NCI-H1048 (cell line): Measurements from ENCODE around the gene NKAPL.

Experiments used
- DNase-seq: peaks from one replicate; lab custom pipeline; 2025; lab: John Stamatoyannopoulos, UW

NKAPL gene

GRCh38 chr6:28258877-28259777, at the start of gene NKAPL:
Gene NKAPL (plus strand): TSS chr6:28259297. CDS start chr6:28259372, 75 bp downstream.
- DNase-seq = no peak

- no peak for DNase-seq
These were observed 49.2 kb upstream of the NKAPL start for GRCh38 chr6:28209753-28210535.

GRCh38 chr6:28211840-28212509, 47.1 kb upstream of the NKAPL start:
- no peak for DNase-seq

- no peak for DNase-seq
These were observed 46.4 kb upstream of the NKAPL start for GRCh38 chr6:28212510-28213212.

- DNase-seq = no peak
These were observed 45.9 kb upstream of the NKAPL start for GRCh38 chr6:28213213-28213523.

- no peak for DNase-seq
These were observed 43.7 kb upstream of the NKAPL start for GRCh38 chr6:28215425-28215824.

GRCh38 chr6:28217890-28218289, 41.2 kb upstream of the NKAPL start:
- no peak for DNase-seq

DNA sequence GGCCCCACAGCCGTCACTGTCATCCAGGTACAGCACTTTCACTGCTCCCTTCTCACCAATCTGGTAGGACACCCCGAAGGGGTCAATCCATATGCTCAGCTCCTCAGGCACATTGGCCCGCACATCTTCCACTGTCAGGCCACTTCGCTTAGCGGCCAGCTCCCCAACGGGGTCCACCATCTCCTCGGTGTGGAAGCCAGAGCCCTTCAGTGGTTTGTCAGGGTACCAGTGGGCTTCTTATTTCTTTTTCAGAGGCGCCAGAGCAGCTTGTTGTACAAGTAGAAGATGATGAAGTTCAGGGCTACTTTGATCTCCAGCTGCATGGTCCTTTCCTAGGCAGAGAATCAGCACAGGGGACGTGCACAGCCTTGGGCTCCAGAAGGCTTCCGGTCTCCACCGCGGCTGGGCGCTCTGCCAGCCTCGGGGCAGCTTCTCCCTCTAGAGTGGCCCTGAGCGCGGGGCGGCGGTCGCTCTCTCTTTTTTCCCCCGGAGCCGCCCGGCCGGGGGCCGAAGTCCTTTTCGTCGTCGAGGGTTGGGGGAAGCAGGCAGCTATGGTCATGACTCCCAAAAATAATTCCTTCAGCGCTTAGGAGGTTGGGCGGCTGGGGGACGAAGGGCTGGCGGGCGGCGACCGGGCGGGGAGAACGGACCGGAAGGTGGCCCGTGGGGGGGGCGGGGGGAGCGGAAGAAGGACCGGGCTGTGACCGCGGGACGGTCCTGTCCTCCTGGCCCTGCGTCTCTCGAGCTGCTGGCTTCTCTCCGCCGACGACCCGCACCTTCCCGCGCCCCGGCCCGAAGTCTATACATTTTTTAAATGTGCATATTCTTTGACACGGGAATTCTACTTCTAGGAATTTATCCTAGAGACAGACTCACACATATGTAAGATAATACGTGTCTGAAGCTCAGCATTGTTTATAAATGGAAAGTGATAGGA, 40.5 kb upstream of the NKAPL start:
- DNase-seq = no peak

- DNase-seq = no peak
These were observed 38.6 kb upstream of the NKAPL start for GRCh38 chr6:28220257-28221133.

DNA sequence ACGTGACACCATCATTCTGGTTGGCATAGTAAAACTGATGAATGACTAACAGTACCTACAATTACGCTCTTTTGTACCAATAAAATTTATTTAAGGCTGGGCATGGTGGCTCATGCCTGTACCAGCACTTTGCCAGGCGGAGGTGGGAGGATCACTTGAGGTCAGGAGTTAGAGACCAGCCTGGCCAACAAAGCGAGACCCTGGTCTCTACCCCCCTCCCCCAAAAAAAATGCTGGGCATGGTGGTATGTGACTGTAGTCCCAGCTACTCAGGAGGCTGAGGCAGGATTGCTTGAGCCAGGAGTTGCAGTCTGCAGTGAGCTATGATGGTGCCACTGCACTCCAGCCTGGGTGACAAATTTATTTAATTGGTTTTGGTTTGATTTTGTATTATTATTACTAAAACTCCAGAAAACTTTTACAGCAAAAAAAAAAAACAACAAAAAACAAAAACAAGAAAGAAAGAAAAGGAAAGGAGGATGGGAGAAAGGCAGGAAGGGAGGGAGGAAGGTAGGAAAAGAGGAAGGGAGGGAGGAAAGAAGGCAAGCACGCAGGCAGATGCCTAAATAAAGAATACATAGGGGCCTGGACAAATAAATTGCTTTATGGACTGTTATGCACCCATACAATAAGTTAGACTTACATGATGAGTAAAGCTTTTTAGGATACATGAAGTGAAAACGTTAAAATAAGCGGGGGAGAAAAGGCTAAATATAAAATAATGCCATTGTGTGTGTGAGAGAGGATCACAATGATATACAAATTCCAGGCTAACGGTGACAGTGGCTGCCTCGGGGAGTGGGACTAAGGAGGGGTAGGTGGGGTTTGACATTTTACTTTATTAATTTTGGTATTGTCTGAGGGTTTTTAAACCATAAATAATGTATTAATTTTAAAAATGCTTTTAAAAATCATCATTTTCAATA, 34.7 kb upstream of the NKAPL start:
- no peak for DNase-seq

DNA sequence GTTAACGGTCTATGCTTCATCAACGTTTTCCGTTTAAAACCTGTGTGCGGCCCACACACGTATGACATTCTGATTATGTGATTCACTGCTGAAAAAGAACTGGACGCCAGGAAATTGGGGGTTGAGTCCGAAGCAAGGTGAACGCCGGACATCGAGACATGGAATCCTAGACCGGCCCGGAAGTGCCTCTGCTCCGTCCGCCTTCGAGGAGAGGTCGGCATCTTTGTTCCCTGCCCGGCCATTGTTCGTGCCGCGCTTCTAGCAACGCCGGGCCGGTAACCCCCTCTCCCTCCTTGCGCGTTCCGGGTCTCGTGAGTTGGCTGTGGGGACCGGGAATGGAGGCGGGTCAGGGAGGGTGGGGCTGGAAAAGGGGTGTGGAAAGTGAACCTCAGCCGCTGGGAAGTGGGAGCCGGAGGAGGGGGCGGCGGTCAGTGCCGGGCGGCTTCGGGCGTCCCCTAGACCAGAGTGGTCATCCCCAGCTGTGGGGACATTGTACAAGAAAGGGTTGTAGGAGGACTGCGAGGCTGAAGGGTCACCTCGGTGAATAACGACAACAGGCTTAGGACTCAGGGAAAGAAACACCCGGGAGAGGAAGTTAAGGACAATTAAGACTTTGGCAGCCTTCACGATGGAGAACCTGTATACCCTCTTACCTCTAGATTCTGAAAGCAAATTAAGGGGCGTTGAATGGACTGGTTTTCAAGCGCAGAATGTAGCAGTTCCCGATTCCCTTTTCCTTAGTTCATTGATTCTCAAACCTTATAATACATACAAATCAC, 33.9 kb upstream of the NKAPL start, which contains the start of gene ZSCAN9:
Gene ZSCAN9, plus strand, starts transcription at position 220 of the 779 bp plus-strand sequence. CDS start 1,810 bp downstream, outside the sequence.
- DNase-seq = peak; percentile 22

- DNase-seq = no peak
These were observed 32.6 kb upstream of the NKAPL start for GRCh38 chr6:28226460-28226859.

DNA sequence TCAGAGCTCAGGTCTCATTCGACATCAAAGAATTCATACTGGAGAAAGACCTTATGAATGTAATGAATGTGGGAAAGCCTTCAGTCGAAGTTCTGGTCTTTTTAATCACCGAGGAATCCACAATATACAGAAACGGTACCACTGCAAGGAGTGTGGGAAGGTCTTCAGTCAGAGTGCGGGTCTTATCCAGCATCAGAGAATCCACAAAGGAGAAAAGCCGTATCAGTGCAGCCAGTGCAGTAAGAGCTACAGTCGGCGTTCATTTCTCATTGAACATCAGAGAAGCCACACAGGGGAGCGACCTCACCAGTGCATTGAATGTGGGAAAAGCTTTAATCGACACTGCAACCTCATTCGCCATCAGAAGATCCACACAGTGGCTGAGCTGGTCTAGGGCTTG, 26.3 kb upstream of the NKAPL start:
- no peak for DNase-seq

GRCh38 chr6:28235912-28236452, 23.1 kb upstream of the NKAPL start:
- DNase-seq = no peak

- DNase-seq = no peak
These were observed 19.5 kb upstream of the NKAPL start for GRCh38 chr6:28239636-28240035.

GRCh38 chr6:28240471-28240870, 18.6 kb upstream of the NKAPL start:
- DNase-seq = no peak

- DNase-seq = no peak
These were observed 15.2 kb upstream of the NKAPL start for GRCh38 chr6:28243946-28244345.
